OCI-LY1 (cell line): Measurements from ENCODE around the gene DCC.

ENCODE experiments used
- CTCF ChIP-seq: fragments of 200-600 bp; sonication (generic), shearing (Covaris generic); IDR thresholded peaks from 2 replicates; pipeline ENCODE4 v1.5.1; 2017; ENCODE audit warnings: mild to moderate bottlenecking, antibody characterized with exemption, low read length, moderate library complexity, mixed read lengths
- EZH2 ChIP-seq: fragments of 200-600 bp; sonication (generic), shearing (Covaris generic); IDR thresholded peaks from 2 replicates; pipeline ENCODE4 v1.8.0; 2017; ENCODE audit warnings: borderline replicate concordance, mixed run types, mild to moderate bottlenecking, antibody characterized with exemption, low read length, moderate library complexity, mixed read lengths

- TF ChIP-seq CTCF (no peak), EZH2 (no peak)
These were observed 227.4 kb downstream of the DCC start for GRCh38 chr18:52567360-52567759.
